H1 (cell line): ENCODE data around the gene CCNYL1. TPM values are rescaled to one million over a fixed set of nuclear protein-coding genes. Genes with fewer than 3 reads are reported as not detected.

Source experiments
- CTCF ChIA-PET: fragments of 300-600 bp; sonication (Branson Sonifier 250); formaldehyde crosslinking; loops from one replicate; lab custom pipeline; 2021; ENCODE audit not compliant: partially characterized antibody; lab: Charles Lee
- POLR2A ChIA-PET: fragments of 300-600 bp; sonication (Branson Sonifier 250); formaldehyde crosslinking; loops from one replicate; lab custom pipeline; 2021; ENCODE audit warnings: inconsistent platforms; ENCODE audit not compliant: partially characterized antibody; lab: Charles Lee
- DNase-seq, 2 experiments: peaks; one replicate each; pipeline versions ENCODE4 v3.0.0 to v3.0.0-alpha.2; 2010 to 2022; ENCODE audit warnings: low spot score in 2 of 2, low read depth in 1 of 2, mixed read lengths in 1 of 2
- FAIRE-seq: peaks from 2 replicates; lab custom pipeline; 2011; peaks lifted over from hg19 to GRCh38; lab: Jason Lieb, UNC
- H2AFZ ChIP-seq: 2 replicates; pipeline ENCODE4 v1.8.1; 2012; ENCODE audit warnings: low read length, inconsistent platforms
- H2AK5ac ChIP-seq: 2 replicates; pipeline ENCODE4 v1.6.1; 2013; ENCODE audit warnings: low read depth, low read length
- H2BK120ac ChIP-seq: replicated peaks from 2 replicates; pipeline ENCODE3; 2013; ENCODE audit warnings: low read depth, low read length, inconsistent platforms
- H2BK12ac ChIP-seq: 2 replicates; pipeline ENCODE4 v1.6.1; 2013; ENCODE audit warnings: low read depth, low read length
- H2BK15ac ChIP-seq: 2 replicates; pipeline ENCODE4 v1.6.1; 2013; ENCODE audit warnings: low read length
- H2BK20ac ChIP-seq: 2 replicates; pipeline ENCODE4 v1.6.1; 2013; ENCODE audit warnings: low read length
- H2BK5ac ChIP-seq: 2 replicates; pipeline ENCODE4 v1.6.1; 2013; ENCODE audit warnings: low read depth, low read length
- H3K14ac ChIP-seq: 2 replicates; pipeline ENCODE4 v1.6.1; 2013; ENCODE audit warnings: inconsistent platforms; ENCODE audit not compliant: insufficient read length
- H3K18ac ChIP-seq: 2 replicates; pipeline ENCODE4 v1.6.1; 2013; ENCODE audit warnings: low read length; ENCODE audit errors: extremely low read depth
- H3K23ac ChIP-seq: 2 replicates; pipeline ENCODE4 v1.6.1; 2013; ENCODE audit warnings: inconsistent platforms; ENCODE audit not compliant: insufficient read length
- H3K23me2 ChIP-seq: 2 replicates; pipeline ENCODE4 v1.6.1; 2013; ENCODE audit warnings: low read depth, low read length
- H3K27ac ChIP-seq: 2 replicates; pipeline ENCODE4 v1.6.1; 2011; ENCODE audit warnings: low read depth, low read length, inconsistent platforms
- H3K27me3 ChIP-seq, 4 experiments: replicated peaks in 1 of 4; 1 replicate in 1 of 4; 2 replicates in 3 of 4; pipeline versions ENCODE4 v1.6.1 to v1.8.1; 2011 to 2013; ENCODE audit warnings: low read length in 3 of 4, mild to moderate bottlenecking in 3 of 4, inconsistent platforms in 2 of 4, mixed read lengths in 2 of 4, moderate library complexity in 1 of 4; ENCODE audit not compliant: control insufficient read depth in 3 of 4, insufficient read depth in 3 of 4; ENCODE audit errors: extremely low read depth in 1 of 4
- H3K36me3 ChIP-seq, 4 experiments: 2 replicates each; pipeline versions ENCODE4 v1.6.1 to v1.8.1; 2011 to 2013; ENCODE audit warnings: mild to moderate bottlenecking in 4 of 4, low read length in 3 of 4, moderate library complexity in 2 of 4, control low read depth in 1 of 4, inconsistent platforms in 1 of 4; ENCODE audit not compliant: insufficient read depth in 4 of 4, control insufficient read depth in 2 of 4
- H3K4ac ChIP-seq: replicated peaks from 2 replicates; pipeline ENCODE3; 2013; ENCODE audit warnings: low read length, low read depth, mixed read lengths, inconsistent platforms; ENCODE audit not compliant: insufficient read length
- H3K4me1 ChIP-seq, 4 experiments: replicated peaks in 1 of 4; 1 replicate in 1 of 4; 2 replicates in 3 of 4; pipeline versions ENCODE4 v1.6.1 to v1.8.1; 2011 to 2013; ENCODE audit warnings: low read length in 3 of 4, inconsistent platforms in 2 of 4, mixed read lengths in 1 of 4; ENCODE audit not compliant: insufficient read depth in 4 of 4, control insufficient read depth in 3 of 4
- H3K4me2 ChIP-seq, 2 experiments: 2 replicates each; pipeline versions ENCODE4 v1.6.1 to v1.8.1; 2011 to 2013; ENCODE audit warnings: low read depth in 2 of 2, low read length in 2 of 2, control low read depth in 1 of 2, inconsistent platforms in 1 of 2, mild to moderate bottlenecking in 1 of 2; ENCODE audit not compliant: insufficient read depth in 1 of 2
- H3K4me3 ChIP-seq, 4 experiments: fragments of 200-600, 300-600 bp in 1 of 4; sonication (generic), shearing (Covaris generic), sonication (Bioruptor Twin) in 1 of 4; 2 replicates each; pipeline versions ENCODE4 v1.5.1 to v1.8.1; 2011 to 2016; ENCODE audit warnings: low read length in 4 of 4, low read depth in 3 of 4, control low read depth in 2 of 4, inconsistent platforms in 2 of 4, mild to moderate bottlenecking in 2 of 4, mixed read lengths in 1 of 4, moderate library complexity in 1 of 4; ENCODE audit not compliant: insufficient read depth in 2 of 4; ENCODE audit errors: extremely low read depth in 1 of 4
- H3K56ac ChIP-seq: replicated peaks from 2 replicates; pipeline ENCODE3; 2013; ENCODE audit warnings: low read depth, mild to moderate bottlenecking, mixed read lengths, low read length, inconsistent platforms; ENCODE audit not compliant: insufficient read length
- H3K79me1 ChIP-seq: 2 replicates; pipeline ENCODE4 v1.6.1; 2013; ENCODE audit warnings: low read depth, low read length, control low read depth
- H3K79me2 ChIP-seq, 2 experiments: 2 replicates each; pipeline versions ENCODE4 v1.6.1 to v1.8.1; 2012 to 2013; ENCODE audit warnings: low read length in 2 of 2, mild to moderate bottlenecking in 2 of 2, inconsistent platforms in 1 of 2; ENCODE audit not compliant: insufficient read depth in 2 of 2, control insufficient read depth in 1 of 2
- H3K9ac ChIP-seq, 4 experiments: replicated peaks in 1 of 4; 1 replicate in 1 of 4; 2 replicates in 3 of 4; pipeline versions ENCODE4 v1.6.1 to v1.8.1; 2011 to 2013; ENCODE audit warnings: low read depth in 3 of 4, low read length in 3 of 4, control low read depth in 2 of 4, mild to moderate bottlenecking in 2 of 4, moderate library complexity in 2 of 4, inconsistent platforms in 1 of 4; ENCODE audit errors: extremely low read depth in 1 of 4
- H3K9me3 ChIP-seq, 2 experiments: 2 replicates each; pipeline versions ENCODE4 v1.6.1 to v1.8.1; 2012 to 2013; ENCODE audit warnings: mild to moderate bottlenecking in 2 of 2, moderate library complexity in 2 of 2, control low read depth in 1 of 2, inconsistent platforms in 1 of 2, low read depth in 1 of 2, low read length in 1 of 2, mixed read lengths in 1 of 2; ENCODE audit not compliant: insufficient read depth in 2 of 2
- H4K20me1 ChIP-seq, 2 experiments: replicated peaks in 1 of 2; 2 replicates each; pipeline versions ENCODE3 to v1.8.1; 2011 to 2013; ENCODE audit warnings: inconsistent platforms in 2 of 2, low read length in 2 of 2, mild to moderate bottlenecking in 1 of 2; ENCODE audit not compliant: insufficient read depth in 2 of 2, control insufficient read depth in 1 of 2
- H4K5ac ChIP-seq: 2 replicates; pipeline ENCODE4 v1.6.1; 2013; ENCODE audit warnings: low read length, low read depth, mixed read lengths, inconsistent platforms; ENCODE audit not compliant: insufficient read length
- H4K8ac ChIP-seq: 2 replicates; pipeline ENCODE4 v1.8.0; 2013; ENCODE audit warnings: mild to moderate bottlenecking, moderate library complexity, low read length, inconsistent platforms; ENCODE audit not compliant: insufficient read depth; ENCODE audit errors: extremely low read depth
- H4K91ac ChIP-seq: replicated peaks from 2 replicates; pipeline ENCODE3; 2013; ENCODE audit warnings: low read length, mixed read lengths, inconsistent platforms; ENCODE audit not compliant: insufficient read length
- BCL11A ChIP-seq, 2 experiments: IDR thresholded peaks; one replicate each; pipeline ENCODE4 v1.6.1; 2011; ENCODE audit warnings: low read depth in 2 of 2, low read length in 2 of 2, mild to moderate bottlenecking in 2 of 2
- CREB1 ChIP-seq: IDR thresholded peaks from 2 replicates; pipeline ENCODE4 v1.6.1; 2012; ENCODE audit warnings: inconsistent platforms
- EZH2 ChIP-seq: fragments of 200-600 bp; sonication (generic); IDR thresholded peaks from 2 replicates; pipeline ENCODE4 v1.7.1; 2012; ENCODE audit warnings: low read depth, mild to moderate bottlenecking, moderate library complexity, low read length, inconsistent platforms; ENCODE audit not compliant: severe bottlenecking
- GTF2F1 ChIP-seq: IDR thresholded peaks from 2 replicates; pipeline ENCODE4 v1.6.1; 2012; ENCODE audit warnings: low read depth, low read length, improper control_type of control experiment, borderline replicate concordance
- HDAC6 ChIP-seq: IDR thresholded peaks from one replicate; pipeline ENCODE4 v1.7.1; 2012; ENCODE audit warnings: low read depth, mild to moderate bottlenecking, inconsistent platforms, low read length, moderate library complexity
- JUN ChIP-seq: IDR thresholded peaks from 2 replicates; pipeline ENCODE4 v1.6.1; 2011; ENCODE audit warnings: low read depth, mild to moderate bottlenecking, improper control_type of control experiment, low read length
- JUND ChIP-seq: IDR thresholded peaks from 2 replicates; pipeline ENCODE4 v1.6.1; 2011; ENCODE audit warnings: mild to moderate bottlenecking, improper control_type of control experiment, low read length
- KDM1A ChIP-seq: fragments of 200-600, 300-600 bp; sonication (generic); IDR thresholded peaks from 2 replicates; pipeline ENCODE4 v1.7.1; 2016; ENCODE audit warnings: mild to moderate bottlenecking, low read length, borderline replicate concordance
- PHF8 ChIP-seq: fragments of 200-600 bp; sonication (generic); conservative IDR thresholded peaks from 2 replicates; pipeline ENCODE4 v1.7.1; 2012; ENCODE audit warnings: low read depth, mild to moderate bottlenecking, inconsistent platforms, low read length, moderate library complexity
- POLR2A ChIP-seq, 2 experiments: IDR thresholded peaks; 1 replicate in 1 of 2; 2 replicates in 1 of 2; pipeline ENCODE4 v1.6.1; 2011; ENCODE audit warnings: low read depth in 2 of 2, low read length in 2 of 2, mild to moderate bottlenecking in 2 of 2; ENCODE audit errors: control extremely low read depth in 1 of 2
- RFX5 ChIP-seq: IDR thresholded peaks from 2 replicates; pipeline ENCODE4 v1.6.1; 2011; ENCODE audit warnings: low read depth, low read length, improper control_type of control experiment, borderline replicate concordance
- SIRT6 ChIP-seq: IDR thresholded peaks from one replicate; pipeline ENCODE4 v1.7.1; 2012; ENCODE audit warnings: low read length, inconsistent platforms
- SP2 ChIP-seq: IDR thresholded peaks from 2 replicates; pipeline ENCODE4 v1.6.1; 2012; ENCODE audit warnings: mild to moderate bottlenecking, low read length, inconsistent platforms
- TAF1 ChIP-seq: IDR thresholded peaks from 2 replicates; pipeline ENCODE4 v1.6.1; 2011; ENCODE audit warnings: mild to moderate bottlenecking, low read depth, low read length
- TBP ChIP-seq: IDR thresholded peaks from 2 replicates; pipeline ENCODE4 v1.6.1; 2011; ENCODE audit warnings: low read depth, low read length, improper control_type of control experiment
- TEAD4 ChIP-seq: IDR thresholded peaks from 2 replicates; pipeline ENCODE4 v1.6.1; 2012; ENCODE audit warnings: low read depth, low read length, inconsistent platforms, mixed read lengths
- WGBS, 2 experiments: shearing (Covaris generic) in 1 of 2; methylation state at CpG; one replicate each; pipeline versions ENCODE4 v1.1.6 to v1.1.7; 2013 to 2015; ENCODE audit warnings: low lambda C conversion rate in 2 of 2, mixed read lengths in 2 of 2, inconsistent platforms in 1 of 2, low coverage in 1 of 2, missing lambda C conversion rate in 1 of 2; ENCODE audit not compliant: insufficient replicate concordance in 2 of 2, insufficient coverage in 1 of 2, insufficient read length in 1 of 2; ENCODE audit errors: extremely low coverage in 1 of 2, missing lambda C conversion rate in 1 of 2; 5-methylcytosine and 5-hydroxymethylcytosine counted together
- polyA plus RNA-seq, 7 experiments: library from polyadenylated mRNA; depleted of rRNA in 3 of 7; stranded (reverse) in 5 of 7; unstranded in 2 of 7; fragments of >200 nt in 5 of 7; fragments of 200-250 nt in 2 of 7; gene quantifications; 1 replicate in 5 of 7; 2 replicates in 1 of 7; 4 replicates in 1 of 7; pipeline versions ENCODE4 v1.2.1 to v1.2.3, GENCODE V29; 2011 to 2013; ENCODE audit warnings: missing spikeins in 2 of 7, mixed read lengths in 2 of 7
- total RNA-seq: library from RNA; stranded (reverse); fragmentation: NEBNext Ultra II Directional; extraction: Animal tissue kit (Norgen Biotek cat#: 25700); gene quantifications from 2 replicates; pipeline ENCODE4 v1.2.1, GENCODE V29; 2021

CCNYL1 gene
- total and polyA plus RNA-seq, 2 of the 8 experiments (the other 6 are each of a cell fraction or from before 2014, with no cell fraction given): 13.3 to 35.4 TPM

DNA sequence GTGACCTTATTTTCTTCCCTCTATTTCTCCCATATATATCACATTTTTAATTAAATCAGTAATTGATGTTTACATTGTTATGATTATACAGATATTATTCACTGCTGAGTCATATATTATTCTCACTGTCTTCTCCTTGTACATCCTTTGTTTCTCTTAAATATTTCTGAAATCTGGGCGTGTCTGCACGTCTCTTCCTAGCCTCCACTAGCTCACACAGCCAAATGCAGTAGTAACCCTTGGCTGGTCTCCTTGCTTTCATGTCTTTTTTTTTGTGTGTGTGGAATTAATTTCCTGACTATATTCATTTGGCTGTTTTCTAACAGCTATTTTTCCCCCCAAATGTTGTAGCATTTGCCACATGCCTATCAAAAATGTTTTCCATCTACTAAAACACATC, 15.8 kb downstream of the CCNYL1 start:
- Histone ChIP-seq H3K18ac (no peak overlapping the region), H3K27me3 (no peaks in the 10 kb centered on the region), H4K91ac (no peak overlapping the region), H2BK12ac (no peak overlapping the region), H3K14ac (no peak overlapping the region), H4K20me1 (no peaks in the 10 kb centered on the region), H4K5ac (no peak overlapping the region), H3K23ac (no peak overlapping the region), H2BK20ac (no peak overlapping the region), H3K27ac (no peak overlapping the region), H3K23me2 (no peaks in the 10 kb centered on the region), H2BK120ac (no peak overlapping the region), H2AK5ac (no peak overlapping the region), H3K4me2 (no peak overlapping the region), H4K8ac (no peak overlapping the region), H2BK5ac (no peak overlapping the region), H3K36me3 (peaks cover 0 to 14% (median 0%) of the 10 kb centered on the region in 4 experiments; a peak in 3 of 8 replicates), H3K4ac (no peak overlapping the region), H3K79me2 (peaks cover 0 to 13% of the 10 kb centered on the region in 2 experiments; a peak in 2 of 4 replicates), H3K9me3 (no peaks in the 10 kb centered on the region), H3K79me1 (no peaks in the 10 kb centered on the region; the same call in 1 of the 2 replicates), H2BK15ac (no peak overlapping the region), H3K4me3 (no peak overlapping the region), H3K56ac (no peak overlapping the region), H2AFZ (no peak overlapping the region), H3K4me1 (0 out of 7 replicates have a peak, but pooled peaks cover 0 to 5% (median 0%) of the 10 kb centered on the region in 4 experiments), H3K9ac (no peak overlapping the region)
- ChIA-PET CTCF (interaction anchor here (0.7 to 5.1 kb wide), 5 partner anchors 9 to 1759 kb away, joined by 3 to 35 read pairs (median 4); partner anchors contain the start of gene METTL21A), POLR2A (interaction anchor here (1.6 to 5.6 kb wide), 2 partner anchors 15 to 102 kb away, joined by 4 to 19 read pairs; partner anchors contain the start of gene CCNYL1)
- 90% methylated on average over 2 of the region's 2 CpGs; no CpG with 5 or more reads in 1 of the 2 experiments for WGBS, 2 experiments
- no peak for DNase-seq
- no peak for FAIRE-seq
- TF ChIP-seq SIRT6 (no peak), TAF1 (no peak), BCL11A (IDR thresholded peaks at IDR 0.05; ENCODE audit: low read depth in 2 of 2, low read length in 2 of 2) (no peak), KDM1A (no peak), TEAD4 (no peak), SP2 (no peak), JUN (no peak), GTF2F1 (no peak), POLR2A (IDR thresholded peaks at IDR 0.05; ENCODE audit: control extremely low read depth in 1 of 2, low read depth in 2 of 2, low read length in 2 of 2) (no peak), EZH2 (no peak), JUND (no peak), TBP (no peak), RFX5 (no peak), HDAC6 (no peak), CREB1 (no peak), PHF8 (no peak)
